Raji (cell line): ENCODE data around the gene CREM.

ENCODE experiments used
- POLR2A ChIP-seq: IDR thresholded peaks from 2 replicates; pipeline ENCODE4 v1.6.1; 2011; ENCODE audit warnings: low read depth, low read length, control low read depth; ENCODE audit not compliant: insufficient read depth

The CREM gene

GRCh38 chr10:35219891-35220890, 93.5 kb downstream of the CREM start:
- no peak for TF ChIP-seq POLR2A

DNA sequence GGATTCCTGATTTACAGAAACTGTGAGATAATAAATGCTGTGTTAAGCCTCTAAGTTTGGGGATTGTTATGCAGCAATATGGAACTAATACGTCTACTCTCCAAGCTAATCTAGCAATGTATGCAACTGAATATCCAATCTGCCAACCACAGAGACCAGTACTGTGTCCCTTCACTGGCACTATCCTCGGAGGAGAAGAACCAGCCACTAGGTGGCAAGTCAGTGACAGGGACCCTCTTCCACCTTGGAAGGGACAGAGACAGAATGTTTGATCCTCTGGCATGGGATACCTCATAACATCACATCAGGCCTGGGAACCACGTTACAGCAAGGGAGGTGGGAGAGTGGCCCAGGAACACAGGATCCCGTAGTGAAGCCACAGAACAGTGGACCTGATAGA, 96.4 kb downstream of the CREM start:
- no peak for TF ChIP-seq POLR2A

- no peak for TF ChIP-seq POLR2A
Observed at GRCh38 chr10:35224045-35224740, 97.5 kb downstream of the CREM start.

- TF ChIP-seq POLR2A, result no peak
Observed at GRCh38 chr10:35225204-35225603, 98.6 kb downstream of the CREM start.

DNA sequence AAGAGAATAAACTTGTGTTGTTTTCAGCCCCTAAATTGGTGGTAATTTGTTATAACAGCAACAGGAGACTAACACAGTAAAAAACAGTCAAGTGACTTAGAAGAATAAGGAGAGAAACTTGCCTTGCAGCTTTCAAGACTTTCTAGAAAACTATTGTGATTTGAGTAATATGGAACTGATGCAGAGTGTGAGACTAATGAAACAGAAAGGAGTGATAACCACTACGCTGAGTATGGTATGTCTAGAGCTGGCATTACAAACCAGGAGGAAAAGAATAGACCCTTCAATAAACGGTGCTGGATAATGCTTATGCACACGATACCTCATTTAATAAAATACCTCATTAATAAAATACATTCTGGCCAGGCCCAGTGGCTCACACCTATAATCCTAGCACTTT, 99.9 kb downstream of the CREM start:
- no peak for TF ChIP-seq POLR2A

DNA sequence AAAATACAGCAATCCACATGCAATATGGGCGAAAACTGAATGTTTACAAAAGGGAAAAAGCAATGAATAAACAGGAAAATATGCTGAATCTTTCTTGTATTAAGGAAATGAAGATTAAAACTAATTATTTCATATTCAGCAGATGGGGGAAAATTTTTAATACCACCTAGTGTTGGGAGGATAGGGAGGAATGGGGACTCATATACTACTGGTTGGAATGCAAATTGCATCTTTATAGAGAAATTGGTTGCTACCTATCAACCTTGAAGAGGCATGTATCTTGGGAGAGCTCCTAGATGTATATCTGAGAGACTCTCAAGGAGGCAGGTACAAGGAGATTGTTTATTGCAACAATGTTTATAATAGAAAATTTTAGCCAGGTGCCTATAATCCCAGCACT, 101.4 kb downstream of the CREM start:
- TF ChIP-seq POLR2A, result no peak

- no peak for TF ChIP-seq POLR2A
Observed at GRCh38 chr10:35231646-35232045, 105.0 kb downstream of the CREM start.

- TF ChIP-seq POLR2A, result no peak
Observed at GRCh38 chr10:35232527-35232926, 105.9 kb downstream of the CREM start.

DNA sequence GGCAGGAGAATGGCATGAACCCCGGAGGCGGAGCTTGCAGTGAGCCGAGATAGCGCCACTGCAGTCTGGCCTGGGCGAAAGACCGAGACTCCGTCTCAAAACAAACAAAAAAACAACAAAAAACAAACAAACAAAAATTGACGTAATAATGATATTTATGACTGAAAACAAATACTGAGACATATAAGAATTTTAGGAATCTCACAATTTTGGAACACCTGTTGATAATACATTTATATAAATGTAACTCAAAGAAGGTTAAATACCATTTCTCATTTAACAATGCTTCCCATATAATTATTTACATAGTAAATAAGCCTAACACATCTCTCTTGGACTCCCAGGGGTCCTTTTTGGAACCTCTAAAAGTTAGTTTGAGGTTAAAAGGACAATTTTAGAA, 107.4 kb downstream of the CREM start:
- TF ChIP-seq POLR2A, result no peak

- TF ChIP-seq POLR2A, result no peak
Observed at GRCh38 chr10:35236739-35237138, 110.1 kb downstream of the CREM start.

DNA sequence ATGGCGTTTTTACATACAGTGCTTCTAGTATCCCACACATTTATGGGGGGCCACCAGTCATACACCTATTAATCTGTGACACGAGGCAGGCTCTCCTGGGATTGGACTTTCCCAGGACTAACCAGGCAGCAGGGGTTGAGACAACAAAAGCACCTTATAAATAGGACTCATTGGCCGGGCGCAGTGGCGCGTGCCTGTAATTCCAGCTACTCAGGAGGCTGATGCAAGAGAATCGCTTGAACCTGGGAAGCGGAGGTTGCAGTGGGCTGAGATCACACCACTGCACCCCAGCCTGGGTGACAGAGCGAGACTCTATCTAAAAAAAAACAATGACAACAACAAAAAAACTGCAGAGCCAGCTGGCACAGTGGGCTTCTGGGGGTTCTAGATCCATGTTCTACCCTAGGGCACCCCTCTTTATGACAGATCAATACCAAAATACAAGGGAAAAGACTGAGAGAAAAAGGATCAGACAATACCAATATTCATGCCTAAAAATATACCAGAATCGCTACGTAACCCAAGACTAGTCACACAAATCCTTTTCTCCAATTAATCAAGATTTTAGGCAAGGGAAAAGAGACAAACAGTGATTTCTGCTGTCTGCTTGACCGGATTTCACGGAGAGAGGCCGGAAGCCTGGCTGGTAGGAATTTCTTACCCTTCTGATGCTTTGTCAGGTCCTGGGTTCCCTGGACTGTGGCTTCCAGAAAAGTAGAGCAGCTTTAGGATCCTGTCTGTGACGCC, 111.3 kb downstream of the CREM start:
- TF ChIP-seq POLR2A, result no peak

- TF ChIP-seq POLR2A, result no peak
Observed at GRCh38 chr10:35244549-35244948, 117.9 kb downstream of the CREM start.

GRCh38 chr10:35246770-35247343, 120.2 kb downstream of the CREM start:
- TF ChIP-seq POLR2A, result no peak

DNA sequence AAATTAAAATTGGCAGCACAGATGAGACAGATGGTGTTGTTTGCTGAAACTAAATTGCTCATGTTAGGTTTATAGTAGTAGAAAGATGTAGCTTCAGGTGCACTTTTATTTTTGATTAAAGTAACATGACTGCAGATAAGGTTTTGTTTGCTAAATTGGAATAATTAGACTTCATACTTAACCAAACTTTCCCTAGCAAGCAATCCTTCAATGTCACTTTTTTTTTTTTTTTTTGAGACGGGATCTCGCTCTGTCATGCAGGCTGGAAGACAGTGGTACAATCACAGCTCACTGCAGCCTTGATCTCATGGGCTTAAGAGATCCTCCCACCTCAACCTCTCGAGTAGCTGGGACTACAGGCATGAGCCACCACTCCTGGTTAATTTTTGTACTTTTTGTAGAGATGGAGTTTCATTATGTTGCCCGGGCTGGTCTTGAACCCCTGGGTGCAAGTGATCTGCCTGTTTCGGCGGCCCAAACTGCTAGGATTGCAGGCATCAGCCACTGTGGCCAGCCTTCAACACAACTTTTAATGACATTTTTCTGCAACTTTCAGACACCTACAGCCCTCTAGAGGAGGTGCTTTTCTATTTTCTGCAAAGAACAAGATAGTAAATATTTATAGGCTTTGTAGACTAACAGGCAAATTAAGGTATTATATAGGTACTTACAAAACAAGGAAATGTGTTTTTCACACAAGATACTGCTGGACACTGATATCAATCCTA, 124.9 kb downstream of the CREM start:
- no peak for TF ChIP-seq POLR2A
